B cell (primary cell): ENCODE measurements around the gene PCDH1. TPM values are rescaled to one million over a fixed set of nuclear protein-coding genes. Genes with fewer than 3 reads are reported as not detected.

Experiments used
- ATAC-seq: fragments of 200-7000 bp; cut with Tn5 transposase; one replicate; pipeline ENCODE4 v1.10.0; 2021; ENCODE audit warnings: low read depth, mild to moderate bottlenecking, moderate number of reproducible peaks, moderate library complexity
- CTCF ChIA-PET: fragments of 350-600 bp; sonication (Branson Sonifier 250); formaldehyde crosslinking; loops from one replicate; lab custom pipeline; 2021; ENCODE audit warnings: antibody characterized with exemption, inconsistent platforms; lab: Charles Lee
- POLR2A ChIA-PET: fragments of 350-600 bp; sonication (Branson Sonifier 250); formaldehyde crosslinking; loops from one replicate; lab custom pipeline; 2021; ENCODE audit warnings: antibody characterized with exemption; lab: Charles Lee
- DNase-seq: peaks from one replicate; pipeline ENCODE4 v3.0.0; 2013
- H2AFZ ChIP-seq: 2 replicates; pipeline ENCODE4 v1.6.1; 2012; ENCODE audit warnings: mild to moderate bottlenecking, low read depth, low read length; ENCODE audit not compliant: insufficient read depth, poor library complexity, severe bottlenecking
- H3K27ac ChIP-seq, 2 donors: 1 replicate in 1 of 2; 2 replicates in 1 of 2; pipeline ENCODE4 v1.5.1; 2012 to 2013; ENCODE audit warnings: low read length in 2 of 2, mild to moderate bottlenecking in 2 of 2, moderate library complexity in 1 of 2
- H3K27me3 ChIP-seq, 4 experiments: fragments of 200-600 bp in 1 of 4; sonication (generic) in 1 of 4; replicated peaks in 1 of 4; 1 replicate in 2 of 4; 2 replicates in 2 of 4; pipeline versions ENCODE4 v1.6.1 to v1.7.0; 2013 to 2016; ENCODE audit warnings: low read length in 3 of 4, mild to moderate bottlenecking in 2 of 4, mixed read lengths in 1 of 4, moderate library complexity in 1 of 4; ENCODE audit not compliant: insufficient read depth in 4 of 4, control insufficient read depth in 3 of 4; ENCODE audit errors: control extremely low read depth in 1 of 4
- H3K36me3 ChIP-seq, 2 experiments: replicated peaks in 1 of 2; 1 replicate in 1 of 2; 2 replicates in 1 of 2; pipeline versions ENCODE4 v1.6.1 to v1.7.1; 2013; ENCODE audit warnings: low read length in 1 of 2; ENCODE audit not compliant: insufficient read depth in 2 of 2, control insufficient read depth in 1 of 2; ENCODE audit errors: control extremely low read depth in 1 of 2, extremely low read depth in 1 of 2
- H3K4me1 ChIP-seq, 2 donors: fragments of 200-600 bp in 1 of 2; sonication (generic) in 1 of 2; 1 replicate in 1 of 2; 2 replicates in 1 of 2; pipeline versions ENCODE4 v1.5.1 to v1.6.1; 2013 to 2017; ENCODE audit warnings: low read length in 2 of 2; ENCODE audit not compliant: control insufficient read depth in 2 of 2, insufficient read depth in 2 of 2
- H3K4me2 ChIP-seq: replicated peaks from 2 replicates; pipeline ENCODE3; 2012; ENCODE audit warnings: mild to moderate bottlenecking, low read depth, low read length; ENCODE audit not compliant: poor library complexity, severe bottlenecking
- H3K4me3 ChIP-seq, 5 experiments: fragments of 200-600 bp in 1 of 5; sonication (generic) in 1 of 5; 1 replicate in 3 of 5; 2 replicates in 2 of 5; pipeline versions ENCODE4 v1.5.1 to v1.7.0; 2011 to 2016; ENCODE audit warnings: low read length in 4 of 5, mild to moderate bottlenecking in 4 of 5, low read depth in 2 of 5, control low read depth in 1 of 5, moderate library complexity in 1 of 5; ENCODE audit not compliant: insufficient read depth in 1 of 5; ENCODE audit errors: control extremely low read depth in 1 of 5, extremely low read depth in 1 of 5
- H3K79me2 ChIP-seq: fragments of 200-600 bp; sonication (generic); one replicate; pipeline ENCODE4 v1.6.0; 2016; ENCODE audit warnings: low read length; ENCODE audit not compliant: control insufficient read depth, insufficient read depth
- H3K9ac ChIP-seq: fragments of 200-600 bp; sonication (generic); 2 replicates; pipeline ENCODE4 v1.6.1; 2017; ENCODE audit warnings: mild to moderate bottlenecking, low read length, moderate library complexity
- H3K9me3 ChIP-seq, 3 donors: one replicate each; pipeline versions ENCODE4 v1.6.1 to v1.7.1; 2013; ENCODE audit warnings: low read length in 2 of 3; ENCODE audit not compliant: control insufficient read depth in 2 of 3, insufficient read depth in 1 of 3; ENCODE audit errors: control extremely low read depth in 1 of 3
- H4K20me1 ChIP-seq: 2 replicates; pipeline ENCODE4 v1.6.0; 2012; ENCODE audit warnings: mild to moderate bottlenecking, low read length; ENCODE audit not compliant: insufficient read depth, control insufficient read depth, poor library complexity, severe bottlenecking
- H3K27ac Mint-ChIP-seq: one replicate; pipeline ENCODE4 v1.8.0; 2021; ENCODE audit warnings: mixed read lengths
- H3K27me3 Mint-ChIP-seq: one replicate; pipeline ENCODE4 v1.8.0; 2021; ENCODE audit warnings: mixed read lengths
- H3K4me1 Mint-ChIP-seq: one replicate; pipeline ENCODE4 v1.8.0; 2021; ENCODE audit warnings: mixed read lengths
- H3K4me3 Mint-ChIP-seq: one replicate; pipeline ENCODE4 v1.8.0; 2021; ENCODE audit warnings: mixed read lengths
- H3K9me3 Mint-ChIP-seq: one replicate; pipeline ENCODE4 v1.8.0; 2022; ENCODE audit warnings: mixed read lengths; ENCODE audit not compliant: insufficient read depth
- EZH2 ChIP-seq: IDR thresholded peaks from 2 replicates; pipeline ENCODE4 v1.6.1; 2012; ENCODE audit warnings: borderline replicate concordance, low read depth, mild to moderate bottlenecking, moderate library complexity, low read length; ENCODE audit not compliant: insufficient read depth, poor library complexity, severe bottlenecking
- WGBS: methylation state at CpG from one replicate; pipeline ENCODE4 v1.1.5; 2013; ENCODE audit warnings: missing lambda C conversion rate; ENCODE audit not compliant: insufficient coverage; 5-methylcytosine and 5-hydroxymethylcytosine counted together
- intact Hi-C: fragments of 100-400 bp; cut with micrococcal nuclease; formaldehyde crosslinking; loops from one replicate; pipeline ENCODE4 v1.10.0; 2022
- polyA plus RNA-seq: library from polyadenylated mRNA; depleted of rRNA; stranded (reverse); fragments of >200 nt; gene quantifications from 2 replicates; pipeline ENCODE4 v1.2.3, GENCODE V29; 2012
- total RNA-seq, 2 donors: library from RNA; stranded (reverse); fragments of 120-200 nt in 1 of 2; gene quantifications; 1 replicate in 1 of 2; 2 replicates in 1 of 2; pipeline versions ENCODE4 v1.2.3 to v1.2.4, GENCODE V29; 2013 to 2022
- TF ChIP-seq, protein P1 (sequence below): fragments of 200-600 bp; IDR thresholded peaks from one replicate; pipeline ENCODE4 v1.8.0; 2022; ENCODE audit warnings: antibody characterized with exemption, mild to moderate bottlenecking

PCDH1 gene
- total and polyA plus RNA-seq, 2 donors (not counting 1 experiment from before 2014, with no cell fraction given): 0.06 TPM; not detected in 1

- Mint-ChIP-seq H3K4me1 (peaks cover 7% of the 10 kb centered on the region), H3K9me3 (no peaks in the 10 kb centered on the region), H3K27ac (no peak overlapping the region), H3K4me3 (no peak overlapping the region), H3K27me3 (peaks cover 44% of the 10 kb centered on the region)
- 82% methylated on average over 13 of the region's 14 CpGs for WGBS
- Histone ChIP-seq H3K27ac (no peak overlapping the region), H2AFZ (no peak overlapping the region), H3K4me1 (peaks cover 8 to 10% of the 10 kb centered on the region in 2 donors), H3K36me3 (no peaks in the 10 kb centered on the region), H3K4me2 (no peak overlapping the region), H3K79me2 (no peaks in the 10 kb centered on the region), H3K9ac (no peak overlapping the region), H3K9me3 (peaks cover 0 to 4% (median 0%) of the 10 kb centered on the region in 3 donors), H4K20me1 (no peaks in the 10 kb centered on the region), H3K27me3 (peaks cover 0 to 26% (median 2%) of the 10 kb centered on the region in 4 experiments), H3K4me3 (no peak overlapping the region)
- DNase-seq: no peak
- intact Hi-C loops: no loop called here
- no peak for ATAC-seq
- TF ChIP-seq, protein P1, sequence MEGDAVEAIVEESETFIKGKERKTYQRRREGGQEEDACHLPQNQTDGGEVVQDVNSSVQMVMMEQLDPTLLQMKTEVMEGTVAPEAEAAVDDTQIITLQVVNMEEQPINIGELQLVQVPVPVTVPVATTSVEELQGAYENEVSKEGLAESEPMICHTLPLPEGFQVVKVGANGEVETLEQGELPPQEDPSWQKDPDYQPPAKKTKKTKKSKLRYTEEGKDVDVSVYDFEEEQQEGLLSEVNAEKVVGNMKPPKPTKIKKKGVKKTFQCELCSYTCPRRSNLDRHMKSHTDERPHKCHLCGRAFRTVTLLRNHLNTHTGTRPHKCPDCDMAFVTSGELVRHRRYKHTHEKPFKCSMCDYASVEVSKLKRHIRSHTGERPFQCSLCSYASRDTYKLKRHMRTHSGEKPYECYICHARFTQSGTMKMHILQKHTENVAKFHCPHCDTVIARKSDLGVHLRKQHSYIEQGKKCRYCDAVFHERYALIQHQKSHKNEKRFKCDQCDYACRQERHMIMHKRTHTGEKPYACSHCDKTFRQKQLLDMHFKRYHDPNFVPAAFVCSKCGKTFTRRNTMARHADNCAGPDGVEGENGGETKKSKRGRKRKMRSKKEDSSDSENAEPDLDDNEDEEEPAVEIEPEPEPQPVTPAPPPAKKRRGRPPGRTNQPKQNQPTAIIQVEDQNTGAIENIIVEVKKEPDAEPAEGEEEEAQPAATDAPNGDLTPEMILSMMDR: no peak
- TF ChIP-seq EZH2: no peak
- POLR2A ChIA-PET: no interaction called here
- CTCF ChIA-PET: interaction anchor here (0.7 to 1.2 kb wide), 3 partner anchors 15 to 267 kb away, joined by 3 to 4 read pairs (median 3); partner anchors contain the start of gene NDFIP1
These were observed 36.6 kb downstream of the PCDH1 start for GRCh38 chr5:141841378-141842180.

DNA sequence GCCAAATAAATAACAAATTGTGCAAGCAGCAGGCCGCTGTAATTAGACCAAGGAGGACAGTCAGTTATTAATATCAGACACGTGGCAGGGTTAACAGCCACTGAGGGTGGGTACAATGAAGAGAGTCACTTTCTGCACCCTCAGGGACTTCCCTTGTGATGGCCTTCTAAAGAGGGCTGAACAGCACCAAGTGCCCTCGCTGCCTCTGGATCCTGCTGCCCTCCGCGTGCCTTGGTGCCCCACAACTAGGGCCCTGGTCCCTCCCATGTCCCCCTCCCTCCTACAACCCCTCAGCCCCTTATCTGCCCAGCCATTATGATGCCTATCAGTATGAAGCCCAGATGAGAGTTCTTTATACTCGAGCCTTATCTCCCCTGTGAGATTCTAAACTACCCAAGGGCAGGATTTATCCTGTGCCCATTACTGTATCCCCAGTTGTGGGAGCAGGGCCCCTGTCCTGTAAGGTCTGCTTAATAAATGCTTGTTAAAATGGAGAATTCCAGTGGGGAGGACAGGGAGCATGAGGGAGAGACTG, 37.3 kb downstream of the PCDH1 start:
- no peak overlapping the region for H3K9ac ChIP-seq
- H3K27me3 ChIP-seq: peaks cover 0 to 26% (median 2%) of the 10 kb centered on the region in 4 experiments
- no peak overlapping the region for H3K4me2 ChIP-seq
- ChIA-PET POLR2A (no interaction called here), CTCF (interaction anchor here (0.7 kb wide), 1 partner anchor 268 kb away, joined by 3 read pairs; the partner anchor contains the start of gene NDFIP1)
- no peak for DNase-seq
- H3K4me1 ChIP-seq: peaks cover 11 to 14% of the 10 kb centered on the region in 2 donors
- TF ChIP-seq, protein P1: no peak
- no peak for TF ChIP-seq EZH2
- no peak overlapping the region for H3K4me3 ChIP-seq
- H4K20me1 ChIP-seq: no peaks in the 10 kb centered on the region
- peaks cover 0 to 4% (median 0%) of the 10 kb centered on the region in 3 donors for H3K9me3 ChIP-seq
- ATAC-seq: no peak
- intact Hi-C loops: no loop called here
- H3K27ac Mint-ChIP-seq: no peak overlapping the region
- H3K79me2 ChIP-seq: no peaks in the 10 kb centered on the region
- H3K4me1 Mint-ChIP-seq: peaks cover 13% of the 10 kb centered on the region
- no peak overlapping the region for H3K4me3 Mint-ChIP-seq
- no peak overlapping the region for H3K27ac ChIP-seq
- peaks cover 46% of the 10 kb centered on the region for H3K27me3 Mint-ChIP-seq
- 96% methylated on average over 5 of the region's 6 CpGs for WGBS
- H2AFZ ChIP-seq: no peak overlapping the region
- no peaks in the 10 kb centered on the region for H3K9me3 Mint-ChIP-seq
- H3K36me3 ChIP-seq: no peaks in the 10 kb centered on the region
